Measurements from ENCODE around the gene TMUB1. TPM values are rescaled to one million over a fixed set of nuclear protein-coding genes. Genes with fewer than 3 reads are reported as not detected.
A peak's percentile ranks its signal among the peaks of the same experiment; 100 is the strongest.
"Not testable (repeated sequence)": the region's sequence is repeated elsewhere in the genome, so short reads cannot be mapped to it uniquely, and the experiment has no call there.

The TMUB1 gene
- total RNA-seq, 2 experiments from 2014 or later = 75.7 to 78.3 TPM

- ATAC-seq (ENCODE audit: low read depth) (no peak), DNase-seq (no peak)
- peaks cover 6% of the 10 kb centered on the region for H3K36me3 Mint-ChIP-seq
- peaks cover 13% of the 10 kb centered on the region for H3K27me3 Mint-ChIP-seq
- H3K4me3 Mint-ChIP-seq = no peak overlapping the region
- H3K27ac Mint-ChIP-seq = no peak overlapping the region
- H3K4me1 Mint-ChIP-seq = peaks cover 22% of the 10 kb centered on the region
- POLR2A ChIA-PET = interaction anchor here (0.6 kb wide), 1 partner anchor 35 kb away, joined by 3 read pairs; no protein-coding TSS in a partner anchor
- H3K9me3 Mint-ChIP-seq = no peaks in the 10 kb centered on the region
These were observed 30.2 kb downstream of the TMUB1 start for GRCh38 chr7:151053096-151053495.

GRCh38 chr7:151051108-151051507 is 32.2 kb downstream of the TMUB1 start:
- Mint-ChIP-seq H3K27me3 (peaks cover 13% of the 10 kb centered on the region), H3K4me1 (peaks cover 14% of the 10 kb centered on the region), H3K27ac (no peak overlapping the region), H3K36me3 (peaks cover 4% of the 10 kb centered on the region), H3K4me3 (no peak overlapping the region), H3K9me3 (no peaks in the 10 kb centered on the region)
- POLR2A ChIA-PET = interaction anchor here (1.1 kb wide), 1 partner anchor 12 kb away, joined by 3 read pairs; no protein-coding TSS in a partner anchor
- ATAC-seq (ENCODE audit: low read depth) = peak; percentile 73
- peak; percentile 77 for DNase-seq

- H3K9me3 Mint-ChIP-seq = no peaks in the 10 kb centered on the region
- no peak for DNase-seq
- H3K27ac Mint-ChIP-seq = no peak overlapping the region
- H3K27me3 Mint-ChIP-seq = peaks cover 13% of the 10 kb centered on the region
- peaks cover 4% of the 10 kb centered on the region for H3K36me3 Mint-ChIP-seq
- POLR2A ChIA-PET = interaction anchor here (1.0 to 1.7 kb wide), 2 partner anchors 10 to 21 kb away, joined by 3 to 7 read pairs; partner anchors contain the start of genes ABCB8 and SLC4A2
- H3K4me1 Mint-ChIP-seq = peaks cover 14% of the 10 kb centered on the region
- no peak for ATAC-seq (ENCODE audit: low read depth)
- H3K4me3 Mint-ChIP-seq = no peak overlapping the region
These were observed 34.3 kb downstream of the TMUB1 start for GRCh38 chr7:151048911-151049463.

GRCh38 chr7:151047976-151048815 is 35.1 kb downstream of the TMUB1 start, which contains the start of gene ASIC3:
TSS of gene ASIC3 (plus strand) at chr7:151048531. CDS start at chr7:151048886, 355 bp downstream.
- H3K27ac Mint-ChIP-seq = no peak within 1 kb of the TSS
- ATAC-seq (ENCODE audit: low read depth) = no peak
- POLR2A ChIA-PET = no interaction called here
- H3K4me3 Mint-ChIP-seq = no peak within 1 kb of the TSS
- H3K36me3 Mint-ChIP-seq = peaks cover 4% of the 10 kb centered on the region
- peaks cover 12% of the 10 kb centered on the region for H3K4me1 Mint-ChIP-seq
- DNase-seq = no peak
- H3K27me3 Mint-ChIP-seq = peaks cover 13% of the 10 kb centered on the region
- no peaks in the 10 kb centered on the region for H3K9me3 Mint-ChIP-seq

GRCh38 chr7:151046603-151047573 is 36.4 kb downstream of the TMUB1 start:
- no peaks in the 10 kb centered on the region for H3K36me3 Mint-ChIP-seq
- DNase-seq (no peak), ATAC-seq (ENCODE audit: low read depth) (no peak)
- POLR2A ChIA-PET = interaction anchor here (0.8 to 1.0 kb wide), 2 partner anchors 13 to 19 kb away, joined by 3 read pairs; partner anchors contain the start of gene ABCB8
- no peak overlapping the region for H3K4me3 Mint-ChIP-seq
- peaks cover 4% of the 10 kb centered on the region for H3K4me1 Mint-ChIP-seq
- H3K9me3 Mint-ChIP-seq = no peaks in the 10 kb centered on the region
- no peak overlapping the region for H3K27ac Mint-ChIP-seq
- peaks cover 12% of the 10 kb centered on the region for H3K27me3 Mint-ChIP-seq

- POLR2A ChIA-PET = interaction anchor here (0.8 to 1.2 kb wide), 2 partner anchors 12 to 17 kb away, joined by 3 read pairs; partner anchors contain the start of gene ABCB8
- H3K4me3 Mint-ChIP-seq = no peak overlapping the region
- no peak overlapping the region for H3K27ac Mint-ChIP-seq
These were observed 37.3 kb downstream of the TMUB1 start for GRCh38 chr7:151045967-151046366.

GRCh38 chr7:151045262-151045661 is 38.0 kb downstream of the TMUB1 start:
- Mint-ChIP-seq H3K36me3 (no peaks in the 10 kb centered on the region), H3K27me3 (peaks cover 5% of the 10 kb centered on the region), H3K4me3 (no peak overlapping the region), H3K4me1 (peaks cover 3% of the 10 kb centered on the region), H3K27ac (no peak overlapping the region), H3K9me3 (no peaks in the 10 kb centered on the region)
- DNase-seq (no peak), ATAC-seq (ENCODE audit: low read depth) (no peak)
- POLR2A ChIA-PET = interaction anchor here (1.2 kb wide), 1 partner anchor 17 kb away, joined by 3 read pairs; the partner anchor contains the start of gene ABCB8

More at GRCh38 chr7:151045967-151046366, 37.3 kb downstream of the TMUB1 start:
- Mint-ChIP-seq H3K4me1 (peaks cover 3% of the 10 kb centered on the region), H3K36me3 (no peaks in the 10 kb centered on the region), H3K27me3 (peaks cover 9% of the 10 kb centered on the region), H3K9me3 (no peaks in the 10 kb centered on the region)
- DNase-seq = no peak
- no peak for ATAC-seq (ENCODE audit: low read depth)

GRCh38 chr7:151043959-151044358 is 39.3 kb downstream of the TMUB1 start:
- POLR2A ChIA-PET = no interaction called here
- no peak overlapping the region for H3K4me3 Mint-ChIP-seq
- DNase-seq (no peak), ATAC-seq (ENCODE audit: low read depth) (no peak)
- H3K27ac Mint-ChIP-seq = no peak overlapping the region
- no peaks in the 10 kb centered on the region for H3K27me3 Mint-ChIP-seq
- H3K36me3 Mint-ChIP-seq = peaks cover 2% of the 10 kb centered on the region
- H3K4me1 Mint-ChIP-seq = peaks cover 4% of the 10 kb centered on the region
- H3K9me3 Mint-ChIP-seq = no peaks in the 10 kb centered on the region

GRCh38 chr7:151043449-151043848 is 39.8 kb downstream of the TMUB1 start:
- H3K4me1 Mint-ChIP-seq; ATAC-seq (ENCODE audit: low read depth); H3K4me3 Mint-ChIP-seq; H3K9me3 Mint-ChIP-seq; H3K36me3 Mint-ChIP-seq; H3K27me3 Mint-ChIP-seq; H3K27ac Mint-ChIP-seq; DNase-seq; POLR2A ChIA-PET: not testable (repeated sequence)

GRCh38 chr7:151040616-151041375 is 42.5 kb downstream of the TMUB1 start:
- DNase-seq (no peak), ATAC-seq (ENCODE audit: low read depth) (no peak)
- Mint-ChIP-seq H3K9me3 (no peaks in the 10 kb centered on the region), H3K4me3 (no peak overlapping the region), H3K4me1 (peaks cover 4% of the 10 kb centered on the region), H3K36me3 (peaks cover 2% of the 10 kb centered on the region), H3K27ac (no peak overlapping the region), H3K27me3 (no peaks in the 10 kb centered on the region)
- POLR2A ChIA-PET = no interaction called here

- H3K4me1 Mint-ChIP-seq = peaks cover 4% of the 10 kb centered on the region
- no peaks in the 10 kb centered on the region for H3K27me3 Mint-ChIP-seq
- ATAC-seq (ENCODE audit: low read depth) = no peak
- H3K9me3 Mint-ChIP-seq = no peaks in the 10 kb centered on the region
- H3K27ac Mint-ChIP-seq = no peak overlapping the region
- H3K4me3 Mint-ChIP-seq = no peak overlapping the region
- peaks cover 2% of the 10 kb centered on the region for H3K36me3 Mint-ChIP-seq
- no peak for DNase-seq
- POLR2A ChIA-PET = interaction anchor here (0.6 to 1.0 kb wide), 2 partner anchors 11 to 48 kb away, joined by 3 read pairs; no protein-coding TSS in a partner anchor
These were observed 43.3 kb downstream of the TMUB1 start for GRCh38 chr7:151039850-151040548.
